AG08396 (cell line): Measurements from ENCODE around the gene TOM1.

Experiments
- DNase-seq: peaks from one replicate; pipeline ENCODE4 v3.0.0; 2012; ENCODE audit warnings: low spot score, mixed read lengths

Gene TOM1

DNA sequence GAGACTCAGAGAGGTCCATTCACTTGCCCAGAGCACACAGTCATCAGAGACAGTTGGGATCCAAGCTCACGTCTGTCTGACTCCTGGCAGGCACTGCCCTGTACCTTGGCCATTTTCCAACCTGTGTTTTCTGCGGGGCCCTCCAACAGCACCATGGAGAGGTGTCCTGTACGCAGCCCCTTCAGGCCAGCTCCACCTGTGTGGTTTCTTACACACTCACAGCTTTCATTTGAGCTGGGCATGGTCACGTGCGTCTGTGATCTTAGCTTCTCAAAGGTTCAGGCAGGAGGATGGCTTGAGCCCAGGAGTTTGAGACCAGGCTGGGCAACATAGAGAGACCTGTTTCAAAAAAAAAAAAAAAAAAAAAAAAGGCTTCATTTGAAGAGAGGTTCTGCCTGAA lies 24.4 kb downstream of the TOM1 start:
- DNase-seq, result no peak

DNA sequence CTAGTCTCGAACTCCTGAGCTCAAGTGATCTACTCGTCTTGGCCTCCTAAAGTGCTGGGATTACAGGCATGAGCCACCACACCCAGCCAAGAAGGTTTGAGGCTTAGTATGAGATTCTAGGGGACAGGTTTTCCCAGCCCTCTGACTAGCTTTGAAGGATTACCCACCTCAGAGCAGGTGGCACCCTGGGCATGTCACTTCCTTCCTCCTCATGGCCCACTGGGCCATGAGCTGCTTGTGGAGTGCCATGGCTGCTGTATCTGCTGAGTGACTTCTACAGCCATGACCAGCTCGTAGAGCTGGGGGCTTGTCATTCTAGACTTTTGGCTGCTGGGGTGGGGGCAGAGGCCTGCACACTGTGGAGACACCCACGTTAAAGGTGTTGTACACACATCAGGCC lies 25.1 kb downstream of the TOM1 start:
- no peak for DNase-seq

DNA sequence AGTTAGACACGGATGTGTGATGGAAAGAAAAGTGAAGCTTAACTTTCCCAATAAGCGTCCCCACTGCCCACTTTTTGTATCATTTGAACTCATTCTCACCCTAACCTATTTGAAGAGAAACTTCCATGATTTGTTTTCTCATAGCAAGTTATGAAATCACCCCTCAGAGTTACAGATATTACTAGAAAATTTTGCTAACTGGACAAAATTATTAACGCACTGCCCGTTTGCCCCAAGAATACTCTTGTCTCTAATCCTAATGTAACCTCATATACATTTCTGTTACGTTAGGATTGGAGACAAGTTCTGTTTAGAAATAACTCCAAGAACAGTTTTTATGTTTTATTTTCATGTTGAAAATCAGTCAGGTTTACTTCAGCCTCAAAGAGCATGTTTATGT lies 25.5 kb downstream of the TOM1 start:
- no peak for DNase-seq

DNA sequence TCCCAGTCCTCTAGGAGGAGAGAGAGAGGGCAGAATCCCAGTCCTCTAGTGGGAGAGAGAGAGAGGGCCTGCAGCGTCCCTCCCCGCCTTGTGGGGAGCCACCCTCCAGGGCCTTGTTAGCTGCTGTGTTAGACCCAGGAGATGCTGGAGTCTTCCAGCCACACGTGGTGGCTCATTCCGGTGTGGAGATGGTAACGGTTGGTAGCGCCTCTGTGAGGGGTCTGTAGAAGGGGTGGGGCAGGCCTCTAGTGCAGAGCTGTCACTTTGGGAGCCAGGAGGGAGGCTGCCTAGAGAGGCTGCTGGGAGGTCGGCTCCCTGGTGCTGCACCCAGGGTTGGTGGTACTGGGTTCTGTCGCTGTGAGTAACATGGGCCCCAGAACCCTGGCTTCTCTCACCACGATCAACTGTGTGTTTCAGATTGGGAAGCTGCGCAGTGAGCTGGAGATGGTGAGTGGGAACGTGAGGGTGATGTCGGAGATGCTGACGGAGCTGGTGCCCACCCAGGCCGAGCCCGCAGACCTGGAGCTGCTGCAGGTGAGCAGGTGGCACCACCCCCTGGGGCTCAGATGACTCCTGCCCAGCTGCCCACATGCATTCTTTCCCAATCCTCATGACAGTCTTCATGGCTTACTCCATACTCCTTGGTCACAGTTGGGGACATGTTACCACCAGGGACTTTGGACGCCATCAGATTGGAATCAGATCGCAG lies 27.3 kb downstream of the TOM1 start:
- no peak for DNase-seq

DNA sequence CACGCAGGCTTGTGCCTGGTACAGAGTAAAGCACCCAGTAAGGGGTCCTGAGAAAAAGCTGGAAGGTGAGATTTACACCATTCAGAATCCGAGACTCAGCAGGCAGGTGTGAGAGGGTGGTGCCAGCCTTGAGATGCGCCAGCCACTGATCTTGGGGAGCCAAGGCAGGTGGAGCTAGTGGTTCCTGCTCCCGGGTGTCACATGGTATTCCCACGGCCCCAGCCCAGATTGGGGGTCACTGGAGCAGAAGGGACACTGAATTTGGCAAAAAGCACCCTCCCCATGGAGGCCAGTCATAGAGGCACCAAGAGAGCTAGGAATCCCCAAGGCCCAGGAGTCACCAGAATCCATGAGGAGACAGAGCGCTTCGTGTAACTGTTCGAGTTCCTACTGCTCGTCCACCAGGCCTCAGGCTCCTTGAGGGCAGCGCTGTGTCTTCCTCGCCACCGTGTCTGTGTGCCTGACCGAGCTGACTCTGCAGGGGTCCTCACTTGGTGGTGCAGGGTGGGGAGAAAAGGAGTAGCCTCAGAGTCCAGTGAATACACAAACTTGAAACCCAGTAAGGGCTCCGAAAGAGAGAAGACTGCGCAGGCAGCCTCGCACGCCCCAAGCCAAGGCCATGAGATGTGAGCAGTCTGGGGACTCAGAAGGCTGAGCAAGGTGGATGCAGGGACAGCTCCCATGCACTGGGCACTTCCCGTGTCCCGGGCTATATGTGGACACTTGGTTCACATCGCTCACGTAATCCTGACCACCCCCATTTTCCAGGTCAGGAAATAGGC lies 28.2 kb downstream of the TOM1 start:
- no peak for DNase-seq

DNA sequence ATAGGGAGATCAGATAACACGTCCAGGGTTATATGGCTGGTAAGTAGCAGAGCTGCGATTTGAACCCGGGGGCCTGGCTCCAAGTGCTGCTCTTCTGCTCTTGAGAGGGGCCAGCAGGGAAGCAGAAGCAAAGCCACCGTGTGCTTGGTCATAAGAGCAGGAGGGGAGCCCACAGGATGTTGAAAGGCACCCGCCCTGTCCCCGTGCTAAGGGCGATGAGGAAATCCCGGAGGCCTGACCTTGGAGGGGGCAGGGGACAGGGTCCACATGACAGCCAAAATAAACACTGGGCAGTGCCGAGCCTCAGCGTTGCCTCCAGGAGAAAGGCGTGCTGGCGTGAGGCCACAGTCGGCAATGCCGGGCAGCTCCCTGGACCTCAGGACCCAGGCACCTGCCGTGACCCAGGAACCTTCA lies 28.8 kb downstream of the TOM1 start:
- no peak for DNase-seq

DNA sequence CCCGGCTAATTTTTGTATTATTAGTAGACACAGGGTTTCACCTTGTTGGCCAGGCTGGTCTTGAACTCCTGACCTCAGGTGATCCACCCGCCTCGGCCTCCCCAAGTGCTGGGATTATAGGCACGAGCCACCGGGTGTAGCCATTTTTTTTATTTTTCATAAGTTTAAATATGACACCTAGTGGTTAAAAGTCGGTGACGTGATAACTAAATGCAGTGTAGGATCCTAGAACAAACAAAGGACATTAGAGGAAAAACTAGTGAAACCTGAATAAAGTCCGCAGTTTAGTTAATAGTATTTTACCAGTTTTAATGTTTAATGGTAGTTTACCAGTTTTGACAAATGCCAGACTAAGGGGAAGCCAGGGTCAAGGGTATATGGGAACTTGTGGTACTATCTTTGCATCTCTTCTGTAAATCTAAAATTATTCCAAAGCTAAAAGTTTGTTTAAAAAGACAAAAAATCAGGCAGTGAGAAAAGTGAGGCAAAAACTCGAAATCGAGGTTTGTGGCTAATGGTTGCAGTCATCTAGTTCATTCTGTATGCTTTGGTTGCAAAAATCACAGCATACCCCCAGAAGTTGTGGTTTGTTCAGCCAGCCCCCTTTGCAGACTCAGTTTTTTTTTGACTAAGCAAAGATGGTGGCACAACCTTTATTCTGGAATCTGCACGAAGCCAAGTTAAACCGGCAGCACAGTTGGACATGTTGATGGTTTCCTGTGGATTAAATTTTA lies 29.6 kb downstream of the TOM1 start:
- no peak for DNase-seq

DNA sequence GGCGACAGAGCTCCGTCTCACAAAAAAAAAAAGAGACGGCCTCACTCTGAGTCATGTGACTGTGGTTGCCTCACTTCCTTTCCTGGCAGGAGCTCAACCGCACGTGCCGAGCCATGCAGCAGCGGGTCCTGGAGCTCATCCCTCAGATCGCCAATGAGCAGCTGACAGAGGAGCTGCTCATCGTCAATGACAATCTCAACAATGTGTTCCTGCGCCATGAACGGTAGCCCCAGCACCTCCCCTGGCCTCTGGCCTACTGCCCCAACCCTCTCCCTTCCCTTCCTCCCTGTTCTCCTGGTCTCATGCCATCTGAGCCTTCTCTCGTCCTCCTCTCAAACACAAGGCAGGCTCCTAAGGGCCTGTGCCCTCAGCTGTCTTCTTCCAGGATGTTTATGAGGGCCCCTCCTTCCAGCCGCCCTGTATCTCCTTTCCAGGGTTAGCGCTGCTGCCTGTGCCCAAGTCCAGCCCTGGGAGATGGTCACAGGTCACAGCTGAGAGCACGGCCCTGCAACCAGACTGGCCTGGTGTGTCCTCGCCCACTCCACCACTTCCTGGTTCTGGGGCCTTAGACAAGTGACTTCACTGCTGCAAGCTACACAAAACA lies 30.7 kb downstream of the TOM1 start:
- peak; percentile 86 for DNase-seq

DNA sequence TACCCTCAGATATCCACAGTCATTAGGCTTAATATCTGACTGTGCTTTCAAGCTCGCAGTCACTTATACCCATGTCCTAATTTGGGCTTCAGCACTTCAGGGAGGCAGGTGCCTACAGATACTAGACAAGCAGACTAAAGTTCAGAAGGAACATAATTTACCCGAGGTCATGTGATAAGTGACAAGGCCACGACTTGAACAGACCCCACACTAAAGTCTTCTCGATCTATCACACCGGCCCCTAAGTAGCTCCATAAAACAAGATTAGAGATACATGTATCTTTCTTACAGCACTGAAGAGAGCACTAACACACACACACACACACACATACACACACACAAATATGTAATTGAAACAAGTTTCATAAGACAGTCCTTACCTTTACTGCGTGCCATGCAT lies 32.6 kb downstream of the TOM1 start:
- no peak for DNase-seq

DNA sequence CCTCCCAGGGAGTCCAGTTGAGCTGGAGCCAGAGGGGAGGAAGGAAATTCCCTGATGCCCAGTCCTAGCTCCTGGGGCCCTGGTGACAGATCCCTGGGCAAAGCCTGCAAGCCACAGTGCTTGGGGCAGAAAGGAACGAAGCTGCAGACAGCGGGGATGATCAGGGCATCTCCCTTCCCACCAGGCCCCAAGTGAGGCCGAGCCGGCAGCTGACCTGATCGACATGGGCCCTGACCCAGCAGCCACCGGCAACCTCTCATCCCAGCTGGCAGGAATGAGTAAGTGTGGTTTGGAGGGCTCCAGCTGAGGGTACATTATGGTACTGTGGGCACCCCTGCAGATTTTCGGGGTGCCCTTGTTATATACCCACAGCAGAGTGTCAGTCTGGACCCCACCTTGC lies 33.5 kb downstream of the TOM1 start:
- DNase-seq, result no peak

DNA sequence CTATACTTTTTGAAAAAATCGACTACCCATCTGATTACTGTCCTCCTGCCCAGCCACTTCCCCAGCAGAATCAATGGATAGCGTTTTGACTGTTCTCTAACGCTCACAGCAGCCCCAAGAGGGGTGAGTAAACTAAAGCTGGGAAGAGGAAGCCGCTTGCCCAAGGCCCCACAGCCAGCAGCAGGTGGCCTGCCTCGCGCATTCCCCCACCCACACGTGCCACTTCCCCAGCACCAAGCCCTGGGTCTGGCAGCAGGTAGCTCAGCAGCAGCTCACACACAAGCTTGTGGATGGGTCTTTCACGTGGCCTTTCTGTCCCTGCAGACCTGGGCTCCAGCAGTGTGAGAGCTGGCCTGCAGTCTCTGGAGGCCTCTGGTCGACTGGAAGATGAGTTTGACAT lies 34.3 kb downstream of the TOM1 start:
- no peak for DNase-seq

DNA sequence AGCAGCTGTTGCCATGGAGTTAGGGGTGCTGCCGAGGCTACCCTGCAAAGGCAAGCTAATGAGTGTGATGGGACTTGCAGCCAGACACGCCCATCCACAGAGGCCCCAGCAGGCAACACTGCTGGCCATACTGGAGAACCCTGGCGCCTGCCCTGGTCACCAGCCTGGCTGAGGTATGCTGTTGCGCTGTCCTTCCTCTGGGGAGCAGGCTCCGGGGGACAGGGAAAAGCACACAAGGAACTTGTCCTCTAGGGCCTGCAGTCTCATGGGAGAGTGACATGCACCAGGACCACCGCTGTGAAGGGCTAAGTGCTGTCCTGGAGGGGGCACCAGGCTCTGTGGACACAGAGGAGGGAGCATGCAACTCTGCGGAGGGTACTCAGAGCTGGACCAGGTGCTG lies 35.8 kb downstream of the TOM1 start:
- DNase-seq, result no peak

DNA sequence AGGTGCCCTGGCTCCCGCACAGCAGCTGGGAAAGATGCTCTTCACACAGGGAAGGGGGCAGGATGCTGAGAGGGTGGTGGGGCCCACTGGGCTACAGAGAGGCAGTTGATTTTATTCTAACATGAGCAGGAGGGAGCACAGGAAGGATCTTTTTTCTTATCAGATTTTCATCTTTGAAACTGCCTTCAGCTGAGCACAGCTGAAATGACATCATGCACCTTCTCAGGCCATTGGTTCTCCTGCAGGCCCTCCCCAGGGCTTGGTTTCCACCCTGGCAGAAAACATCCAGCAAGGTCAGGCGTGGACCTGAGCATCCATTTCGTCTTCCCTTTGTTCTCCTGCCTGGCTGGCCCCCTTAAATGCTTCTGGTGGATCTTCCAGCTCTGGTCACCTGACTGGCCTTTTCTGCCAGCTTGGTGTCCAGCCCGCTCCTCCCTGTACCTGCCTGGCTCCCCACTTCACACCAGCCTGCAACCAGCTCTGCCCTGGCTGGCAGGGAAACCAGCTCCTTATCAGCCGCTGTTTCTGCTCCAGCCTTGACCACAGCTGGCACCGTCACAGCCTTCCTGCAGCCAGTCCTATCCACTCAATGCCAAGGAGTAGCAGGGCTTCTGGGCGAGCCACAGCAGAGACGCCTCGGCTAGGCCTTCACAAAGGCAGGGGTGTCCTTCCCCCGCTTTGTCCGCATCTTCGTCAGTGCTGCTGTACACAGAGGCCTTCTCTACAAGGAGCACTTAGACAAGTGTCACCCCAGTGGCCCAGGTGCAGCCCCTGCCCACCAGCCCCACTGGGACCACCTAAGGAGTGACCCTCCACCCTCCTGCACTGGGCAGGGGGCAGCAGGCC lies 36.5 kb downstream of the TOM1 start:
- DNase-seq, result no peak

DNA sequence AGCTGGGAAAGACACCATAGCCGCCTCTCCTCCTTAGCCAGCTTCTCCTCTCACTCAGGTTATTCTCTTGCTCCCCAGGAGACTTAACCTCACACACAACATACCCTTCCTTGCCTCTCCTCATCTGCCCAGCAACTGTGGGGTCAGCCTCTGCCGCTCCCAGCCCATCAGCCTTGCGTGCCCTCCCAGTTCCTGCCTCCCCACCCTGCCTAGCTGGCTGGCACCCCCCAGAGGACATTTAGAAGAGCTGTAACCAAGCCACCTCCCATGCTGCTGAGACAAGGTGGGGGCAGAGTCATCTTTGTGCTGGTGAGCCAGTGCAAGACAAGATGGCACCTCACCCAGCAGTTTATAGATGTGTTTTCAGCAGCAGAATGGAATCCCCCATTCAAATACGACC lies 38.2 kb downstream of the TOM1 start:
- no peak for DNase-seq

DNA sequence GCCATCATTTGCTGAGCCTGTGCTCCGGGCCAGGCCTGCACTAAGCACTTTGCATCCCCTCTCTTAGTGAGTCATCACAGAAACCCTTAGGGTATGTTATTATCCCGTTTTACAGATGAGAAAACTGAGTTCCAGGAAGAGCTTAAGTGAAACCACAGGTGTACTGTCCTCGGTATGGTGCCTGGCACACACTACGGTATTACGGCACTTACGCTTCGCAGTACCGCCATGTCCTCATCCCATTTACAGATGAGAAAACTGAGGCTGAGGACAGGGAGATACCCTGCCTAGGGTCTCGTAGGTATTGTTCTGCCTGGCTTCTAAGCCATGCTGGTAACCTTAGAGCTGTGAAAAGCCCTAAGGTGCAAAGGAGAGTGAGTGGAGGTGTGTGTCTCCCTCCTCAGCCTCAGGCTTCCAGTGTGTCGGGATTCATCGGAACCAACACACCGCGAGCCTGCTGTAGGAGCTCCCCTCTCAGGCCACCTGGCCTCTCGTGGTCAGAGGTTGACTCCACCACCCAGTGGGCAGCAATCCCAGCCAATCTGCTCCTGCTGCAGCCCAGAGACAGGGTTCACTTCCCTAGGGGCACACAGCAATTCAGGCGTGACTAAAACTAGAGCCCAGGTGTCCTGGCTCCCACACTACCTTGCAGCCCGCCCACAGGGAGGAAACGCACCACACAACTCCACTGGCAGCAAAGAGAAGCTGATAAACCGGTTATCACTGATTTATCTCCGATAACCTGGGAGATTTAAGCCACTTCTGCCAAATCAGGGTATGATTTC lies 41.6 kb downstream of the TOM1 start:
- DNase-seq, result no peak

DNA sequence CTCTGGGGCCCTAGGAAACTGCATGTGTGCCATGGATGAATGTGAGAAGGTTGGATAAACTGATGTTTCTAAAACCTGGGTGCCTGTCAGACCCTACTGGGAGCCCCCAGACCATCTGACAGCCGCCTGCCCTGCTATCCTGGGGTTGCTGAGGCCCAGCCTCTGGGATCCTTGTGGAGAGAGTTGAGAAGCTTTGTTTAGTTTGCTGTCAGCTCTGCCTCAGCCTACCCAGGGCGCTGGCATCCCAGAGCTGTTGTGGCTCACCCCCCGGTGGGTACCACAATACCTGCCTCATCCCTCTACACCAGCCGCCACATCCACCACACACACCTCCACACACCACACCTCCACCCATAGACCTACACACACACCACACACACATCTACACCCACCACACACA lies 42.7 kb downstream of the TOM1 start:
- DNase-seq, result no peak

DNA sequence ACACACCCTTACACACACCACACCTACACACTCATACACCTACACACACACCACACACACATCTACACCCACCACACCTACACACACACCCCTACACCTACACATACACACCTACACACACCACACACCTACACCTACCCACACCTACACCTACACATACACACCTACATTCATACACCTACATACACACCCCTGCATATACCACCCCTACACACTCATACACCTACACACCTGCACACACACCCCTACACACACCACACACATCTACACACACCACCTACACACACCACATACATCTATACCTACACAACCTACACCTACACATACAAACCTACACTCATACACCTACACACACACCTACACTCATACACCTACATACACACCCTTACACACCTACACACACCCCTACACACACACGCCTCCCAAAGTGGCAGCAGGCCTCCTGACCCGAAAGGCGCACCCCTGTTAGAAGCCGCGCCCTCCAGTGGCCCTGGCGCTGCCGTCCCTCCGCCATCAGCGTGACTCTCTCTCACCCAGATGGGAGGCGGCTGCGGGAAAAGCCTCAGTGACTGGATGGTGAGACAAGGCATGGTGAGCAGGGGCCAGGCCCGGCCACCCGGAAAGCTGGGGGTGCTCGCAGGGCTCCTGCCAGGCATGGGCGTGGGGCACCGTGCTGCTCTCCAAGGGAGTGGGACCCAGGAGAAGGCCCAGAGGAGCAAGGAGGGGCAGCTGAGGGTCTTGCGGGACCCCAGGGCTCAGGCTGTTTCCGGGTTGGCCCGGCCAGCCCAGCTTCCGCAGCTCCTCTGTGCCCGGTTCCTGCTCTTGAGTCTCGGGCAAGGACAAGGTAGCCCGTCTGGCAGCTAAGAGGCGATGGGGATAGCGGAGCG lies 44.2 kb downstream of the TOM1 start:
- DNase-seq, result no peak

DNA sequence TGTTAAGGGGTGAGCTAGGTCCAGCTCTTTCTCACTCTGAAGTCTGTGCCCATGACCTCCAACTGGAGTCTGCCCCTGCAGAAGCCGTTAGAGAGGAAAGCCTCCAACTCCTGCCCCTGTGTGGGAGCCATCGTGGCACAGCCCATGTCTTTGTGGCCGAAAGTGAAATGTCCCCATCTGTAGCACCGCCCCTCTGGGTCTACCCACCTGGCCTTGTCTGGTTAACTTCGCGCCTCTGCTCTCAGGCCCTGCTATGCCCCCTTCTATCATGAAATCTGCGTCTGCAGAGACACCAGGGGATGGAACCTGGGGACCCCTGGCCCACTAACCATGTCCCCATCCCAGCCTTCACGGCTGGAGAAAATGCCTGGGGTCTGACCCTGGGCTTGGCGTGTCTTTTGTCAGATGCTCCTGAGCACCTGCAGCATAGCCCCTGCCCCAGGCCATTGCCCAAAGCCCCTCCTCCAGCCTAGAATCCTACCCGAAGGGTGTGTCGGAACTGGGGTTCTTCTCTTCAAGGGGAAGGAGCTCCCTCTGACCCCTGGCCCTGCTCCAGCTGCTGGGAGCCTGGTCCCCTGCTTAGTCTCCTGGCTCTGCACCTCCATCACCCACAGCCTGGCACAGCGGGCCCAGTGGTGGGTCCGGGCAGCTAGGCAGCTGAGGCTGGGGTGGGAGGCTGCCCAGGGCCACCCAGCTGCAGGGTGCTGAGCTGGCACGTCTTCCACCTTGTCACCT lies 45.4 kb downstream of the TOM1 start:
- DNase-seq, result no peak

DNA sequence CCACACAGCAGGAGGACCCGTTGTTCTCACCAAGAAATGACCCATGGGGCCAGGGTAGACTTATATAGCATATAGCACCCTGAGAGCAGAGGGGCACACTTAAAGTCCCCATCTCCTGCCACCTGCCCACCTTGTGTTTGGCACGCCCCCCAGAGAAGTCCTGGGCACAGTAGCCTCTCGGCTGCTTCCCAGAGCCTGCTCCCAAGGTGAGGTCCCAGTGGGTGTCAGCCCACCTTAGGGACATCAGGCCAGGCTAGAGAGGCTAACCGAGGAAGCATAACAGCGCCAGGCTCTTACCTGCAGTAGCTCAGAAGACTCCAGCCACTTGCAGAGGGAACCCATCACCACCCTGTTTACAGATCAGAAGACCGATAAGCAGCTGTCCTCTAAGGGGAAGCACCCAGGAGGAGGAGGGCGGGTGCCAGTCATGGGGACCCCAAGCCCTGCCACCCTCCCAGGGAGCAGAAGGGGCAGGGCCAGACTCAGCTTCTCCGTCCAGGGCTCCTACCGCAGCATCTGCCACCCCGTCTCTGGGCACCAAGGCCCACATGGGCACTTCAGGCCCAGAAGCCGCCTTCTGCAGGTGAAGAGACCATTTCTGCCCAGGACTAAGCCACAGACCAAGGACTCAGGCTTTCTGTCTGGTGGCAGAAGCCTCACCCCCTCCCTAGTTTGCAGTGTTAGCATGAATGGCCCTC lies 46.3 kb downstream of the TOM1 start:
- DNase-seq, result no peak
